T-helper 17 cell (primary cell): ENCODE results near the gene FKBP8. TPM values are rescaled to one million over a fixed set of nuclear protein-coding genes. Genes with fewer than 3 reads are reported as not detected.
A peak's percentile ranks its signal among the peaks of the same experiment; 100 is the strongest.

ENCODE experiments used
- ATAC-seq: fragments of 150-1000 bp; cut with Tn5 transposase; 2 replicates; pipeline ENCODE4 v1.10.0; 2021; ENCODE audit warnings: mild to moderate bottlenecking, moderate library complexity
- DNase-seq, 3 donors: peaks; one replicate each; pipeline versions ENCODE4 v3.0.0 to v3.0.0-alpha.2; 2020 to 2021
- H3K9me3 ChIP-seq: one replicate; pipeline ENCODE4 v1.7.0; 2013; ENCODE audit warnings: low read length, mild to moderate bottlenecking; ENCODE audit not compliant: control insufficient read depth, poor library complexity, severe bottlenecking
- H3K27ac Mint-ChIP-seq: one replicate; pipeline ENCODE4 v1.8.0; 2022; ENCODE audit warnings: mild to moderate bottlenecking, moderate library complexity, mixed read lengths
- H3K27me3 Mint-ChIP-seq: one replicate; pipeline ENCODE4 v1.8.0; 2022; ENCODE audit warnings: mixed read lengths
- H3K36me3 Mint-ChIP-seq: one replicate; pipeline ENCODE4 v1.8.0; 2022; ENCODE audit warnings: low read depth, mixed read lengths
- H3K4me1 Mint-ChIP-seq: one replicate; pipeline ENCODE4 v1.8.0; 2022; ENCODE audit warnings: mild to moderate bottlenecking, mixed read lengths
- H3K4me3 Mint-ChIP-seq: one replicate; pipeline ENCODE4 v1.8.0; 2022; ENCODE audit warnings: mild to moderate bottlenecking, moderate library complexity, mixed read lengths
- total RNA-seq, 4 donors: library from RNA in 2 of 4; stranded (reverse) in 2 of 4; gene quantifications; one replicate each; pipeline ENCODE4 v1.2.3 and lab custom pipeline; 2022 to 2026

The FKBP8 gene
- total RNA-seq, 2 donors from 2014 or later = 149 to 186 TPM

DNA sequence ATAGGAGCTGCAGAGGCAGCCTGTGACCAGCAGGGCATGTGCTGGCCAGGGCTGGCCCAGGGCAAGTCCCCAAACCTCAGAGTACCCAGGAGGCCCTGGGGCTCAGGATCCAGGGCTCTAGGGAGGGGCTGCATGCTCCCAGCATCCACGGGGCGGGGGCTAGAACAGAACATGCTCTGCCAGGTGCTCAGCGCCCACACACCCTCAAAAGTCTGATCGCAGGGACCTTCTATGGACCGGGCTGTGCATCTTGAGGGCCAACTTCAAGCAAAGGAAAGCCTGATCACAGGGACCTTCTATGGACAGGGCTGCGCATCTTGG, 55.0 kb downstream of the FKBP8 start:
- H3K27ac Mint-ChIP-seq = peak overlapping the region; percentile 67
- ATAC-seq (peak; percentile 59), DNase-seq (no peak)
- no peaks in the 10 kb centered on the region for H3K9me3 ChIP-seq
- H3K27me3 Mint-ChIP-seq = no peaks in the 10 kb centered on the region
- H3K4me1 Mint-ChIP-seq = peaks cover 48% of the 10 kb centered on the region
- H3K36me3 Mint-ChIP-seq = no peaks in the 10 kb centered on the region
- peak overlapping the region; percentile 61 for H3K4me3 Mint-ChIP-seq

DNA sequence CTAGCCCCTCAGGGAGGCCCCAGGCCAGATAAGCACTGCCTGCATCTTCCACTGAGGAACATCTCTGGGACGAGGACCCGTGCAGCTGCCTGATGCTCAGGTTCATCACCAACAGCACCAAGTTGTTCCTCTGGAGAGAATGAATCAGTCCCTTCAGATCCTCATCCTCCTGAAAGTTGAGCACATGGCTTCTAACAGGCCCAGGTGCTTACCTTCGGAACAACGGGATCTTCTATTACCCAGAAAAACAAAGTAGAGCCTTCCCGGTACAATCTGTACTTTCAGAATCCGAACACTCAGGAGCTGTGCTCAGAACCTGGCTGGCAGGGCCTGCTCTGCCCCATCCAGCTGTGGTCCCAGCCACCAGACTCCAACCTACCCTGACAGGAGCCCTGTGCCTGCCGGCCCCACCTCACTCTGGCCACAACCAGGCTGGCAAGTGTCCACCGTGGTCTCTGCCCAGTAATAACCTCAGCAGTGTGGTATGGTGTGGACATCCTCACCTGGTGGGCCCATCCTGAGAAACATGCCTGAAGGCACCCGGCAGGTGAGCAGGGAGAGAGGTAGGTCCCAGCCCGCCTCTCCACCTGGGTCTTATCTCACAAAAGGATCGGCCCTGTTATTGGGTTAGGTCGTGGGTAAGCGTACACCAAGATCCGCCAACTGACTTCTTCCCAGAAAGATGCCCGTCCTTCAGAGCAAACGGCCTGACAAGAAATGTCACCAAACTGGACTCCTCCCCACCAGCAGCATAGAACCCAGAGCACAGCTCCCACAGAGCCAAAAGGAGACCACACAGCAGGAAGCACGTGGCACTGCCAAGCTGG, 55.6 kb downstream of the FKBP8 start:
- no peak for DNase-seq
- ATAC-seq = peak; percentile 1
- peak overlapping the region; percentile 67 for H3K27ac Mint-ChIP-seq
- no peaks in the 10 kb centered on the region for H3K36me3 Mint-ChIP-seq
- H3K4me1 Mint-ChIP-seq = peaks cover 52% of the 10 kb centered on the region
- no peaks in the 10 kb centered on the region for H3K9me3 ChIP-seq
- H3K4me3 Mint-ChIP-seq = peak overlapping the region; percentile 61
- no peaks in the 10 kb centered on the region for H3K27me3 Mint-ChIP-seq

DNA sequence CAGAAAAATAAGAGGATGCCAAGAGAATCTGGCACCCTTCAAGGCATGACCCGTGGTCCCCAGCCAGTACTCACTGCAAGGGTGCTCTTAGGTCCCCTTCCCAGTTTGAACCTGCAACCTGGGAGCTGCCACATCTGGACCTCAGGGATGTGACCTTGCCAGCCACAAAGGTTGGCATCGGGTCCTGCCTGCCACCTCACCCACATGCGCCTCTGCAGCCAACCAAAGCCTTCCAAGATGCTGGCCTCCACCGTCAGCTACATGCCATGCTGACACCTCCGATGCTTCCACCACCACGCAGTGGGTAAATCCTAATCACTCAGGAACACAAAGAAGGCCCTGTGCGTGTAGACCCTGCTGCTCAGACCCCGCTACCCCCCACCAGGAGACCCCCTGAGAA, 56.6 kb downstream of the FKBP8 start:
- DNase-seq (no peak), ATAC-seq (no peak)
- Mint-ChIP-seq H3K36me3 (no peaks in the 10 kb centered on the region), H3K4me3 (peak overlapping the region; percentile 72), H3K27ac (peak overlapping the region; percentile 67), H3K4me1 (peaks cover 48% of the 10 kb centered on the region), H3K27me3 (no peaks in the 10 kb centered on the region)
- no peaks in the 10 kb centered on the region for H3K9me3 ChIP-seq

DNA sequence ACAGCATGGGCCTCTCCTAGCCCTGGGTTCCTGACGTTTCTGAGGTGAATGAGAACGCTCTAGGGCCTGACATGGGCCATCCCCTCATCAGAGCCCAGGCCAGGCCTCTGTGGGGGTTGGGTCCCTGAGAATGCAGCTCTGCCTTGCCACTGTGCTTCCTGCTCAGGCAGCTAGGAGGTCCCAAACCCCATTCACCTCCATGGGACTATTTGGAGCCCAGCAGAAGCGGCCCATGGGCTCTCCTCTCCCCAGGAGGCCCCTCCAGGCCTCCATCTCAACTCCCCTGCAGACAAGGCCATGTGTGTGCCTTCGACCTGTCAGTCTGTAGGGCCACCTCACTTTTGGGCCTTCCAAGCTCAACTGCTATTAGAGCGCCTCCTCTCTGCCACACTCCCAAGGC, 58.4 kb downstream of the FKBP8 start:
- peaks cover 58% of the 10 kb centered on the region for H3K4me1 Mint-ChIP-seq
- ATAC-seq (no peak), DNase-seq (no peak)
- H3K9me3 ChIP-seq = no peaks in the 10 kb centered on the region
- no peak overlapping the region for H3K4me3 Mint-ChIP-seq
- H3K27me3 Mint-ChIP-seq = no peaks in the 10 kb centered on the region
- H3K27ac Mint-ChIP-seq = peak overlapping the region; percentile 67
- no peaks in the 10 kb centered on the region for H3K36me3 Mint-ChIP-seq

DNA sequence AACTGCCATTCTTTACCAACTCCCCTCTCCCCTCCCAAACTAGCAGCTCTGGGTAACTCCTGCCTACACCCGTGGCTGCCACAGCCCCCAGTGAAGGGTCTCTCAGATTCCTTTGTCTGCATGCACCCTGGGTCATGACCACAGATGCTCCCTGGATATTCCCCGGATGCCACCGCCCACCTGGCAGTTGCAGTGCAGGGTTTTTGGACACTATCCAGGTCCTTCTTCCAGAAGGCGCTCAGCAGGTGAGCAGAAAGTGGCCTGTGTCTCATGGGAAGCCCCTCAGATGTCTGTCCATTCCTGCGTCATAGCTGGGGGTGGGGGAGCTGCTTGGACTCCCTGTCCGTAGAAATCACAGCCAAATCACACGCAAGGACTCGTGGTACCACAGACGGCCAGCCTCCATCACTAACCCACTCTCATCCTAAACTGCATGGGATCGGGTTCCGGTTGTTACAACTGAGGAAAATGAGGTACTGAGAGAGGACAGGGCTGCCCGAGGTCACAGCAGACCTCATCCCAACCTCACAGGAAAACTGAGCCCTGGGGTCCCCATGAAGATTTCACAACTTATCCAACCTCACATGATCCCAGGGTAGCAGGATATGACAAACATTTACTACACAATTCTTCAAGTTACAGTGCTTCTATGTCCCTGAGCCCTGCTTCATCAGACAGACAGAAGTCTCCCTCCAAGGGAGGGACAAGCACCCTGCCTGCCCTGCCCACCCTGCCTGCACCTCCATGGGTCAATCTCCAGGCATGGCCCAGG, 60.1 kb downstream of the FKBP8 start:
- ATAC-seq = no peak
- H3K36me3 Mint-ChIP-seq = no peaks in the 10 kb centered on the region
- H3K27ac Mint-ChIP-seq = peak overlapping the region; percentile 45
- peaks cover 63% of the 10 kb centered on the region for H3K4me1 Mint-ChIP-seq
- peak overlapping the region; percentile 21 for H3K4me3 Mint-ChIP-seq
- no peaks in the 10 kb centered on the region for H3K27me3 Mint-ChIP-seq
- no peaks in the 10 kb centered on the region for H3K9me3 ChIP-seq
- DNase-seq = no peak

Other genes starting within 250 kb of the FKBP8 start
- gene LSM4, start 220.5 kb downstream of the FKBP8 start, total RNA-seq = 10 to 100 TPM; 43.3 to 46.6 TPM
- gene PGPEP1, start 203.0 kb downstream of the FKBP8 start, total RNA-seq = 10 to 100 TPM; 22.0 to 28.3 TPM
- under 1 TPM; 0.29 to 0.85 TPM for gene GDF15, start 157.4 kb downstream of the FKBP8 start, total RNA-seq
- gene LRRC25, start 146.0 kb downstream of the FKBP8 start, total RNA-seq = 1 to 10 TPM in 1 of 2 donors, under 1 TPM in 1; 0.63 to 3.2 TPM
- gene SSBP4, start 124.2 kb downstream of the FKBP8 start, total RNA-seq = 100 to 1,000 TPM; 112 to 113 TPM
- gene ISYNA1, start 105.4 kb downstream of the FKBP8 start, total RNA-seq = 10 to 100 TPM; 37.6 to 39.6 TPM
- gene ELL, start 21.5 kb downstream of the FKBP8 start, total RNA-seq = 10 to 100 TPM; 51.0 to 62.8 TPM
- gene KXD1, start 14.3 kb upstream of the FKBP8 start, total RNA-seq = 10 to 100 TPM; 69.6 to 78.5 TPM
- 1,000 to 10,000 TPM; 1,880 to 1,939 TPM for gene UBA52, start 28.3 kb upstream of the FKBP8 start, total RNA-seq
- 10 to 100 TPM; 89.1 to 97.1 TPM for gene REX1BD, start 45.2 kb upstream of the FKBP8 start, total RNA-seq
- gene CRLF1, start 63.2 kb upstream of the FKBP8 start, total RNA-seq = not detected
- gene TMEM59L, start 69.3 kb upstream of the FKBP8 start, total RNA-seq = under 1 TPM in 1 of 2 donors, not detected in 1; 0.29 TPM
- 10 to 100 TPM; 13.0 to 17.9 TPM for gene KLHL26, start 93.5 kb upstream of the FKBP8 start, total RNA-seq
- 10 to 100 TPM; 14.4 to 15.3 TPM for gene CRTC1, start 140.1 kb upstream of the FKBP8 start, total RNA-seq
- not detected for gene COMP, start 247.7 kb upstream of the FKBP8 start, total RNA-seq